HPDE6-E6E7 (cell line): ENCODE measurements around the gene GRK7.

ENCODE experiments used
- DNase-seq: peaks from one replicate; pipeline ENCODE4 v3.0.0; 2011; ENCODE audit warnings: missing footprints; ENCODE audit errors: extremely low spot score

GRK7 gene, protein sequence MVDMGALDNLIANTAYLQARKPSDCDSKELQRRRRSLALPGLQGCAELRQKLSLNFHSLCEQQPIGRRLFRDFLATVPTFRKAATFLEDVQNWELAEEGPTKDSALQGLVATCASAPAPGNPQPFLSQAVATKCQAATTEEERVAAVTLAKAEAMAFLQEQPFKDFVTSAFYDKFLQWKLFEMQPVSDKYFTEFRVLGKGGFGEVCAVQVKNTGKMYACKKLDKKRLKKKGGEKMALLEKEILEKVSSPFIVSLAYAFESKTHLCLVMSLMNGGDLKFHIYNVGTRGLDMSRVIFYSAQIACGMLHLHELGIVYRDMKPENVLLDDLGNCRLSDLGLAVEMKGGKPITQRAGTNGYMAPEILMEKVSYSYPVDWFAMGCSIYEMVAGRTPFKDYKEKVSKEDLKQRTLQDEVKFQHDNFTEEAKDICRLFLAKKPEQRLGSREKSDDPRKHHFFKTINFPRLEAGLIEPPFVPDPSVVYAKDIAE (N-terminal part only)

DNA sequence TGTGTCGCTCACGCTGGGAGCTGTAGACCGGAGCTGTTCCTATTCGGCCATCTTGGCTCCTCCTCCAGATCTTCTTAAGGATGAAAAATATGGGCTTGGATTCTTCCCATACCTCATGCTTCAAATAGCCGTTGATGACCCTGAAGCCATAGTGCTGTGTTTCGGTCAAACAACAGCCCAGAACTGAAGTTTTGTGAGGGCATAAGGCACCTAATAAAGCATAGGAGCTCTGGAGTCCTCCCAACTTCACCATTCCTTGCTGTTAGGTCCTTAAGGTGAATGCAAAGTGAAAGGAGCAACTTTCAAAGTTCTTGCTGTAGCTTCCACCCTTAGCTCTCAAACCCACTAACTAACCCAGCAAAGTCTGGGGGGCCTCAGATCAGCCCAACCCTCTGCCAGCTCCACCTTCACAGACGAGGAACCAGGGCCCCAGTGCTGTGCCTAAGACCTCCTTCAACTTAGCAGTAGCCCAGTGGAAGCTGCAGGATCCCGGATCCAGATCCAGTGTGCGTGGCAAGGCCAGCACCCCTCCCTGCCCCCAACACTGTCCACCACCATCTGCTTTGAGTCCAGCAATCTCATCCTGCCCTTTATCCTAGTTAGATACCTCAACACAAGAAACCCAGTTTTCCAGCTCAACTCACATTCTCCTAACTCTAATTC lies at the start of gene GRK7:
TSS of gene GRK7 (plus strand) at position 321 of the 663 bp plus-strand sequence. CDS start 14,877 bp downstream, outside the sequence.
- no peak for DNase-seq

DNA sequence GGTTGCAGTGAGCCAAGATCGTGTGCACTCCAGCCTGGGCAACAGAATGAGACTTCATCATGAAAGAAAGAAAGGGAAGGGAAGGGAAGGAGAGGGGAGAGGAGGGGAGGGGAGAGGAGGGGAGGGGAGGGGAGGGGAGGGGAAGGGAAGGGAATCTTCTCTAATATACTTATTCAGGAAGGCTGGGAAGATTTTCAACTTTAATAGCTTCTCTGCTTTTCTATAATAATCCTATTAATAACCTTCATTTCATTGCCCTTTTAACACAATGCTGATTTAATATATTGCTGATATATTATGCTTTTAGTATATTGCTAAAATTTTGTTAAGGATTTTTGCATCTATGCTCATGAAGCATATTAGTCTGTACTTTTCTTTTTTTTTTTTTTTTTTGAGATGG lies 48.5 kb upstream of the GRK7 start:
- DNase-seq: no peak

DNA sequence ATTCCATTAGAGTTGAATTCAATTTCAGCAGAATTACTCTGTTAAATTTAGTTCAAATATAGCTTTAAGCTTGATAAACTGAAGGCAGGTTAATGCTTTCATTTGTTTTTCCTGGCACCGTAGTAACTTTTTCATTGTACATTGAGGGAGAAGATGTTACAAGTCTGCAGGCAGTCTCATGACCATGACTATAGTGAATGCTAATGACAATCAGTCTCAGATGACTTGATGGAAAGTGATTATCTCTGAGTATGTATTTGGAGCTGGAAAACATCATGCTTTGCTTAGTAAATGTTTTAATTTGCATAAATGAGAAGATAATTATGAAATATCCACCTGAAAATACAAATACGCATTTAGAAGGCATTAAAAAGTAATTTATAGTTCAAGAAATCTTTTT lies 41.1 kb upstream of the GRK7 start:
- DNase-seq: no peak

DNA sequence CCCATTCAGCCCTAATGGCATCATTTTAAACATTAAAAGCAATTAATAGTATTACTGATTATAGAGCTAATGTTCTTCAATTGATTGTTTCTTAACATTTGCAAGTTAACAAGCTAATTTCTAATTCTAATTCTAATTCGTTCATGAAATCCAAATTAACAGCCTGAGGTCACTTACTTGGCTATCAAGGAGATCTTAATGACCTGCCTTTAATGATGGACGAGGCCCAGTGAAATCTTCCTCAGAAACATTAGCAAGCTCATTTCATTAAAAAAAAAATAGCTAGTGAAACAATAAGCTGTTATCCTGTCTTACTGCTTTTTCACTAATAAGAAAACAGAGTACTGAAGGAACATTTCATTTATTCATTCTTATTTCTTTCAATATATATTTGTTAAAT lies 40.6 kb upstream of the GRK7 start:
- no peak for DNase-seq

DNA sequence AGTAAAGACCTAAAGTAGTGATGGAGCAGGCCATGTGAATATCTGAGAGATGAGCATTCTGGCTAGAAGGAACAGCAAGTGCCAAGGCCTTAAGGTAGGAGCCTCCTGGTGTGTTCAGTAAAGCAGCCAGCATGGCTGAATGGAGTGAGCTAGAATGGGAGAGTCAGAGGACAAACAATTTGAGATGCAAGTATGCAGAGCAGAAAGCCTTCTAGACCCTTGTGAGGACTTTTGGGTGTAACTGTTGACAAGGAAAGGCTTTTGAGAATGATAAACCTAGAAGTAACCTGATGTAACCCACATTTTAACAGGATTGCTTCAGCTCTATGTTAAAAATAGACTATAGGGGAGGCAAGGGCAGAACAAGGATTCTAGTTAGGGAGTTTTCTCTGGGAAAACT lies 40.0 kb upstream of the GRK7 start:
- DNase-seq: no peak

DNA sequence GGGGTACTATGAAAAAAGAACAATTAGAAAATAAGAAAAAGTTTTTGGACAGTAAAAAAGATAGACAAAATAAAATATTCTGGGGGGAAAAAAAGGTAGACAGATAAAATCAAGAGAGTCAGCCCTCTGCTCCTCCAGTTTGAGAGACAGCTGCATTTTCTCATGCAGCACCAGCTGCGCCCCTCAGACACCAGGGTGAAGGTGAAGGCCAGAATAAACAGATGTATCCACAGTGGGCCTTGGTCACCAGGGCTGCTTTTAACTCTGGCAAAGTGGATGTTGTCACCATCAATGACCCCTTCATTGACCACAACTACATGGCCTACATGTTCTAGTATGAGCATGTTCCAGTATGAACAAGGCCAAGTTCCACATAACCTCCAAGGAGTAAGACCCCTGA lies 39.0 kb upstream of the GRK7 start:
- no peak for DNase-seq

DNA sequence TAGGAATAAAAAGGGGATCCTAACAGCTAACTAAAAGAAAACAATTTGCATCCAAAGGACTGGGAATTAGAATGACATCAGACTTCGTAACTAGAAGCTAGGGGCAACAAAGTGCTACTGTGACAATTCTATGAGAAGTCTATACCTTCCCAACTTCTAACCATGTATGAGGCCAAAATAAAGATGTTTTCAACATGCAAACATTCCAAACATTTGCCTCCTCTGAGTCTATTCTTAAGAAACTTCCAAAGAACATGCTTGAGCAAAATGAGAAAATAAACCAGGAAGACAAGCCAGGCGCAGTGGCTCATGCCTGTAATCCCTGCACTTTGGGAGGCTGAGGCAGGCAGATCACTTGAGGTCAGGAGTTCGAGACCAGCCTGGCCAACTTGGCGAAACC lies 38.2 kb upstream of the GRK7 start:
- no peak for DNase-seq

DNA sequence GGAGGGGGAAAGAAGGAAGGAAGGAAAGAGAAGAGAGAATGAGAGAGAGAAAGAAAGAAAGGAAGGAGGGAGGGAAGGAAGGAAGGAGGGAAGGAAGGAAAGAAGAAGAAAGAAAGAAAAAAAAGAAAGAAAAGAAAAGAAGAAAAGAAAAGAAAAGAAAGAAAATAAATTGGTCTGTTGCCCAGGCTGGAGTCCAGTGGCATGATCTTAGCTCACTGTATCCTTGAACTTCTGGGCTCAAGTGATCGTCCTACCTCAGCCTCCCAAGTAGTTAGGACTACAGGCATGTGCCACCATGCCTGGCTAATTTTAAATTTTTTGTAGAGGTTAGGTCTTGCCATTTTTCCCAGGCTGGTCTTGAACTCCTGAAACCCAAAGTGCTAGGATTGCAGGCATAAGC lies 36.7 kb upstream of the GRK7 start:
- DNase-seq: no peak

DNA sequence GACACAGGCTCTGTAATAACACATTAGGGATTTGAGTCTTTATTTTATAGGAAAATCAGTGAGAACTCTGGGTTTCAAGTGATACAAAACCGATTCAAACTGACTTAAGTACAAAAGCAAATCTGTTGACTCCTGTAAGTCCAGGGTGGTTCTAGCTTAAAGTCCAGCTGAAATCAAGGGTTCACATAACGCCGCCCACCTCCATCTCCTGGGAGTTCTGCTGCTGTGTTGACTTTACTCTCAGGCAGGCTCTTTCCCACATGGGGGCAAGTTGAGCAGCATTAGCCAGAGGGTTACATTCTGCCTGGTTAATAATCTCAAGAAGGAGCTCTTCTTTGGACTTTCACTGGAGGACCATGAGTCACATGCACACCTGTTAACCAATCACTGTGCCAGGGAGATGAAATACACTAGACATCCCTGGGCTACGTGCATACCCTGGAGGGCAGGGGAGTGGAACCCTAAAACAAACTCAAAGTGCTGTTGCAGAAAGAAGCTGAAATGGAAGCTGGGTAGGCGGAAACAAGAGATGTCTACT lies 34.8 kb upstream of the GRK7 start:
- no peak for DNase-seq

DNA sequence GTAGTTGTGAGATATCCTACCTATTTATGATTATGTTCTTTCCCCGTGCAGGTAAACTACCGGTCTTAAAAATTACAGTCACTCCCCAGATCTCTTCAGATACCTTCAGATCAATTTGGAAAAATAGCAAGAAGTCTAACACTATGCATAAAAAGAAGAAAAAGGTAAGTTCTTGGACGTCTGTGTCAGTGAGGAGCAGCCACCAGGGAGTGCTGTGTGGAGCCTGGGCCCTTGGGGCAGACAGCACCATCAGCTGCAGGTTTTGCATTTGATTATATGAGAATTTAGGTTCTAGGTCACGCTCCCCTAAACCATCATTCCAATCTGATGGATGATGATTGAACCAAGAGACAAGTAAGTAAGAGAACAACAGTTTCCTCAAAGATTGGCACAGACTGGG lies 34.0 kb upstream of the GRK7 start:
- DNase-seq: no peak

DNA sequence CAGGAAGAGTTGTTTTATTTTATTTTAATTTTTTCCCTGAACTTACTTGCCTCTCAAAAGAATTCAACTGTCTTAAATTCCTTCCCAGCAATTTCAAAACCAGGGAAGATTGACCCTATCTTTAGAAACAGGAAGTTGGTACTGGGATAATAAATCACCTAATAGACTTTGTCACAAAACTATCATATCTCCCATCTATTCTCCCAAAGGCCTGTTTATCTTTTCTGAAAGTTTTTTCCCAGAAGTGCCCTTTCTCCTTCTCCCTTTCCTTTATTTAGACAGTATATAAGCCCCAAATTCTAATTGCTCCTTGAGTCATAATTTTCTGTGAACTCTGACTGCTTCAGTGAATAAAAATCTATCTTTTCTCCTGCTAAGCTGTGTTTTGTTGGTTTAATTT lies 28.0 kb upstream of the GRK7 start:
- no peak for DNase-seq

DNA sequence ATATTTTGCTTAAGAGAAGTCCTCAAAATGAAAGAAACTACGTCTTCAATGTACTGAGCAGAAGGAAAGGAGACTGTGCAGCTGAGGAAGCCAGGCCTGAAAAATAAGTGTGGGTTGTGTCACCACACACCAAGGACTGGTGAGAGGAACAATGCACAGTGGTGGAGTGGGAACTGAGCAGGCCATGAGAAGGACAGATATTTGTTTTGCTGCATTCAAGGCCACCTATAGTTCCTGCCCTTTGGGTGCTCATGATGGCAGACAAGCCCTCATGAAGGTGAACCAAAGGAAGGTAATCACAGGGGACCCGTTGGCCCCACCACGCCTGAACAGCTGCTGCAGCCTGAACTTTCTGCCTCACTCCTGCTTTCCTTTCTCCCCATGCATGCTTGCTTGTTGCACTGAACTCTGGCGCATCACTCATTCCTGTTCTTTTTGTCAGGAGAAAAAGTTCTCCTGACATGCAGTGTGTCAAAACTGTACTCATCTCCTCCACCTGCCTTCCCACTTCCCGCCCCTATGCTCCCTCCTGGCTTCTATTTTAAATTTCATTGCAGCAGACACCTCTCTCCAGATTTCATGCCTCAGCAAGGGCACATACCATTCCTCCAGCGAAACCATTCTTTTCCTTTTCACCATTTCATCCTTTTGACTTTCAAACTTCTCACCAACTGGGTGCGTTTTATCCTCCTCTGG lies 27.3 kb upstream of the GRK7 start:
- no peak for DNase-seq

DNA sequence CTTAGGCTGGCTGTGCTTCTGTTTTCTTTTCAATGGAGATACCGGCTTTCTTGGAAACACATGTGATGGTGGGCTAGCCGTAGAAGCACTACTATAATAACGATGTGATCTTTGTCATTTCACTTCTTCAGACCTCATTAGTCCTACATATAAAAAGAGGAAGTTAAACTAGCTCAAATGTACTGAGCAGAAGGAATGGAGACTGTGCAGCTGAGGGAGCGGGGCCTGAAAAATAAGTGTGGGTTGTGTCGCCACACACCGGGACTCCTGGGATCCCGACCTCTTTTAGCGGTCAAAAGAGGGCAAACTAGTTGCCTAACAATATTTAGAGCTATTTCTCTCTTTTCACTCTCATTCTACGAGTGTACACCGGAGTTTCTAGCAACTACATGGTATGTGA lies 26.1 kb upstream of the GRK7 start:
- no peak for DNase-seq

DNA sequence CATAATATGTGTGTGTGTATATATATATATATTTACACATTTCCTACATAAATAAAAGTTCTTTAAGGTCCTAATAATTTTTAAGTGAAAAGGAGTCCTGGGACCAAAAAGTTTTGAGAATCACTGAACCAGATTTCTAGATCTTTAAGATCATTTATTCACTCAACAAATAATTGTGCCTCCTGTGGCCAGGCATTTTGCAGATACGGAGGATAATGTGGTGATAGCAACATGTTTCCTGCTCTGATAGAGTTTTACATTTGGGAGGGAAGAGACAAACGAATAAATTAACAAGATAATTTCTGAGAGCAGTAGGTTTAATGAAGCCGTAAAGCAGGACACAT lies 25.6 kb upstream of the GRK7 start:
- DNase-seq: no peak

DNA sequence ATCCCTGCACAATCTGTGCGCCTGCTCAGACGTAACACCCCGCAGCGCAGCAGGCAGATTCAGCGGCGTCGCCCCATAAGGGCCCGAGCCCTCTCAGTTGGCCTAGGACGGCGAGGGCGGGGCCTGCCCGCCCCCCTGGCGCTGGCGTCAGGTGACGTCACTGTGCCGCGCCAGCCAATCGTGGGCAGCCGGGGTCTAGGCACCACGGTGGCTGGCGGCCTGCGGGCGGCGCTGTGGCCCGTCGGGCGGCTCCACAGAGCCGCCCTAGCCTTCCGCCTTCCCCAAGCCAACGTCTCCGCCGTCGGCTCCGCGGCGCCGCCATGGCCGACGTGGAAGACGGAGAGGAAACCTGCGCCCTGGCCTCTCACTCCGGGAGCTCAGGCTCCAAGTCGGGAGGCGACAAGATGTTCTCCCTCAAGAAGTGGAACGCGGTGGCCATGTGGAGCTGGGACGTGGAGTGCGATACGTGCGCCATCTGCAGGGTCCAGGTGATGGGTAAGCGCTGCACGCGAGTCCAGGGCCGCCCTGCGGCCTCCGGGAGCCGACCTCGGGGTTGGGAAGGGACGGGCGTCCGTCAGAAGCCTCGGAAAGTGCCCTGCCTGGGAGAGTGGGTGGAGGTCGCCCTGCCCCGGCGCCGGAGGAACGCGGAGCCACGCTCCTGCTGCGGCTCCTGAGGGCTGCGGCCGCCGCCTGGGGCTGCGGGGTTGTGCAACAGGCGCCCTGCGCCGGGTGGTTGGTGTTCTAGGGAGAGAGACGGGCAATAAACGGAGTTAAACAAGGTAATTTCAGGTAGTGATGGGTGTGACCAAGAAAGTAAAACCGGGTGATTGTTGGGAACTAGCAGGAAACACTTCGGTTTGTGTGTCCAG lies 25.0 kb upstream of the GRK7 start, which contains the start of gene RNF7:
TSS of gene RNF7 (plus strand) at position 277 of the 869 bp plus-strand sequence. CDS start at position 321, 44 bp downstream.
- DNase-seq: peak; percentile 88

DNA sequence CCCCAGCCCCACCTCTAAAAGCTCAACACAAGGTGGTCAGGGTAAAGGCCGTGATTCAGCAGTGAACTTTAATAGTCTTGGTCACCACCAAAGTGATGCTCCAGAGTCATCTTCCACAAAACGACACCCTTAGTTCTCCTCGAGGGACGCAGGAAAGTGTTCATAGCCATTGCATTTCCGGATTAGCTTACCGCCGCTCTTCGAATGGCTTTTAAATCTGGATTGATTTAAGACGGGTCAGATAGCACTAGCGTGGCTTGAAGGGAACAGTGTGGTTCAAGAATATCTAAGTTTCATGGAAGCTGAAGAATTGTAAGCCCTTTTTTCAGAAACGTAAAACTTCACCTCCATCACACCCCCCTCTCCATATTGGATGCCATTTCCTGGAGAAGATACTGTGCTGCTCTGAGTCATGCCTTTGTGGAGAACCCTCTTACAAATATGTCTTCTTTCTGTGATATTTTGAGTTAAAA lies 24.3 kb upstream of the GRK7 start:
- DNase-seq: peak; percentile 33

DNA sequence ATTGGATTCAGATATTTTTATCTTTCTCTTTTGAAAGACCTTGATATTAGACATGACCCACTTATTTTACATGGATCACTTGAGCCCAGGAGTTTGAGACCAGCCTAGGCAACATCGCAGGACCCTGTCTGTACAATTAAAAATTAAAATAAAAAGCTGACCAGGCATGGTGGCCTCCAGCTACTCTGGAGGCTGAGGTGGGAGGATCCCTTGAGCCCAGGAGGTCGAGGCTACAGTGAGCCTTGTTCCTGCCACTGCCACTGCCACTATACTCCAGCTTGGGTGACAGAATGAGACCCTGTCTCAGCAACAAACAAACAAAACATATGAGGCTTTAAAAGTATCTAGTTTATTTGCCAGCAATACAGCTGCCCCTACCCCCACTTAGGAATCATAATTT lies 23.5 kb upstream of the GRK7 start:
- DNase-seq: no peak

DNA sequence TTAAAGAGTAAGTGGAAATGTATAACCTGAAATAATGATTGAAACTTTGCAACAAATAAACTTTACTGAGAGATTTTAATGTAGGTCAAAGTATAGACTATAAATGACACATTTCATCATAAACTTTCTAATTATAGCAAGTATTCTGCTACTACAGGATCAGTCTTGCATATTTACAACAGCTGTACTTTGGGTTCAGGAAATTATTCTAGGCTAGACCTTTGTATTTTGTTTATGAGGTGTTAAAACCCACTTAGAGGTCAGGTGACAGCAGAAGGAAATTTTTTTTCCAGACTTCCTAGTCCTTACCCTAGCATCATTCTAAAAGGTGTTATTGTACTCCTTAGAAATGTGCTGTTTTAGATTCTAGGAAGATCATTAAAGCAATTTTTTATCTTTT lies 22.9 kb upstream of the GRK7 start:
- no peak for DNase-seq

DNA sequence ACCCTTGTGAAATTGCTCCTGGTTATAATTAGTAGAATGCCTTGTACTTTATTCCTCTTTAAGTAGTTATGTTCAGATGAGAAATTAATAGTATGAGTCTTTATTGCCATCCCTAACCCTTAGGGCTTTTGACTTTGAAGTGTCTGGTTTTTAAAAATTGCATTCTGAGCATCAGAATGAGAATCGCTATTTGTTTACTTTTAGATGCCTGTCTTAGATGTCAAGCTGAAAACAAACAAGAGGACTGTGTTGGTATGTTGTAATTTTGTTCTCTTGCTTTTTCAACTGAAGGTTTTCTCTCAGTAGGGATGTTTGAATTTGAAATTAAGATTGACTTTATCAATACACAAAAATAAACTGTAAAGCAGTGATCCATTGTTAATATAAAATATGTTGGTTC lies 19.9 kb upstream of the GRK7 start:
- DNase-seq: no peak

DNA sequence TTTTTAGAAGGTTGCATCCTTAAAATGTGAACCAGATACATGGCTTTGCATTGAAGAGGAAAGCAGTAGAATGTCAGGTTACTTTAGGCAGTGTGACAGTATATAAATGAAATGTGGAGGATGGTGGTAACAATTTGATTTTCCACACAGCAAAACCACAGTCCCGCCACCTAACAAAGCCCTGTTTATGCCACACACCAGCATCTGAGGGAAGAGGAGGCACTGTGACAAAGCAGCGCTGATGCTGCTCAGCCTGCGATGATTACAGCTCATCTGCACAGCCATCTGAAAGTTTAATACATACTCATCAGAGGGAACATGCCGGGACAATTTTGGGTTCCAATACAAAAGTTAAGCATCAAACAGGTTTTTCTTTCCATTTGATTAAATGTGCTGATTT lies 16.2 kb upstream of the GRK7 start:
- DNase-seq: no peak

DNA sequence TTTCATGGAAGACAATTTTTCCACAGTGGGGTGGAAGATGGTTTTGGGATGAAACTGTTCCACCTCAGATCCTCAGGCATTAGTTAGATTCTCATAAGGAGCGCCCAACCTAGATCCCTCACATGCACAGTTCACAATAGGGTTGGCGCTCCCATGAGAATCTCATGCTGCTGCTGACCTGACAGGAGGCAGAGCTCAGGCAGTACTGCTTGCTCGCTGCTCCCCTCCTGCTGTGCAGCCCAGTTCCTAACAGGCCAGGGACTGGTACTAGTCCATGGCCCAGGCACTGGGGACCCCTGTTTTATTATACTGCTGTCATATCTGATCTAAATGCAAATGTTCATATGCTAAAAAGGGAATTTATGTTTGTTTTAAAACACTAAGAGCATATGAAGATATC lies 9.8 kb upstream of the GRK7 start:
- DNase-seq: no peak
